Coronary artery (tissue), 2 donors: ENCODE measurements around the gene CYP46A1.
"Not testable (repeated sequence)": the region's sequence is repeated elsewhere in the genome, so short reads cannot be mapped to it uniquely, and the experiment has no call there.

Source experiments
- DNase-seq: peaks from one replicate; pipeline ENCODE4 v3.0.0-alpha.2; 2017; ENCODE audit warnings: low spot score
- H3K27ac ChIP-seq, 2 donors: fragments of 200-600 bp; sonication (generic); one replicate each; pipeline ENCODE4 v1.5.1; 2016 to 2019
- H3K4me3 ChIP-seq: fragments of 200-600 bp; sonication (generic); 2 replicates; pipeline ENCODE4 v1.5.1; 2016; ENCODE audit warnings: mild to moderate bottlenecking, moderate library complexity
- CTCF ChIP-seq: fragments of 200-600 bp; sonication (generic); IDR thresholded peaks from one replicate; pipeline ENCODE4 v1.5.1; 2019; ENCODE audit warnings: antibody characterized with exemption

CYP46A1 gene

GRCh38 chr14:99657645-99658155, 26.4 kb upstream of the CYP46A1 start:
- no peak for TF ChIP-seq CTCF
- no peak overlapping the region for H3K27ac ChIP-seq
- DNase-seq, result no peak
- H3K4me3 ChIP-seq, result no peak overlapping the region

GRCh38 chr14:99658218-99658845, 25.8 kb upstream of the CYP46A1 start:
- no peak for DNase-seq
- Histone ChIP-seq H3K27ac (no peak overlapping the region), H3K4me3 (no peak overlapping the region)
- TF ChIP-seq CTCF, result no peak

GRCh38 chr14:99659333-99659741, 24.8 kb upstream of the CYP46A1 start:
- no peak overlapping the region for H3K27ac ChIP-seq
- DNase-seq, result no peak
- peak overlapping the region; percentile 14 for H3K4me3 ChIP-seq
- no peak for TF ChIP-seq CTCF

- Histone ChIP-seq H3K27ac (no peak overlapping the region), H3K4me3 (no peak overlapping the region)
- no peak for TF ChIP-seq CTCF
- no peak for DNase-seq
Measured at GRCh38 chr14:99660006-99660566, 24.0 kb upstream of the CYP46A1 start.

GRCh38 chr14:99660794-99661193, 23.3 kb upstream of the CYP46A1 start:
- TF ChIP-seq CTCF, result no peak
- Histone ChIP-seq H3K27ac (no peak overlapping the region), H3K4me3 (no peak overlapping the region)
- no peak for DNase-seq

- DNase-seq, H3K4me3 ChIP-seq, H3K27ac ChIP-seq: not testable (repeated sequence)
Measured at GRCh38 chr14:99661206-99661605, 22.9 kb upstream of the CYP46A1 start.

GRCh38 chr14:99662846-99663245, 21.3 kb upstream of the CYP46A1 start:
- no peak for DNase-seq
- H3K27ac ChIP-seq, result no peak overlapping the region
- H3K4me3 ChIP-seq, result no peak overlapping the region
- TF ChIP-seq CTCF, result no peak
